Lower leg skin (tissue), 3 donors: ENCODE data around the gene RUNX2.

Experiments
- POLR2A ChIP-seq, 2 donors: fragments of 450-650 bp; IDR thresholded peaks; one replicate each; pipeline ENCODE4 v1.6.1; 2016 to 2017; ENCODE audit warnings: antibody characterized with exemption in 2 of 2, mild to moderate bottlenecking in 1 of 2, moderate library complexity in 1 of 2
- TF ChIP-seq, protein P1 (sequence below), 3 donors: fragments of 450-650 bp; IDR thresholded peaks; one replicate each; pipeline ENCODE4 v1.5.1; 2016; ENCODE audit warnings: antibody characterized with exemption in 3 of 3, mild to moderate bottlenecking in 3 of 3, moderate library complexity in 2 of 3

DNA sequence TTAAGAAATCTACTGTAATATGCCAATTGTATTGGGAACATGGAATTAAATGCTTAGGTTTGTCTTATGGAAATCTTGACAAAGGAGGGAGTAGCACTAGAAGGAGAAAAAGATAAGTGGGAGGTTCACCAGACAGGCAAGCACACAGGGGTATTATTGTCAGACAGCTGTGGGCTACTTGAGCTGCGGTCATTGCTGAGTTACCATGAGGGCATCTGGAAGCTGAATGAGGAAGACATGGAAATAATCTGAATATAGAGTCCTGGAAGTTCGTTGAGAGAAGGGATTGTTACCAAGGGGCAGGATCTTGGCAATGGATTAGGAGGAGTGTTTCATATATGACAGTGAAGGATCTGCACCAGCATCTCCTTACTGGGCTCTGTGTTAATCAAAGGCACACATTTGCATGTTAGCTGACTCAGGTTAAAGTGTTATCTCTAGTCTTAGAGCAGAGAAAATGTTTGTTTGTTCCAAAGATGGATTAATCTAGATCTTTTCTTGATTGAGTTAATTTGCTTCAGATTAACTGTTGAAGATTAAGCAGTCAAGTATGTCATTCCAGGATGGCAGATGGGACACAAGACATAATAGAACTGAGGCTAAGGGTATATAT is 102.6 kb downstream of the RUNX2 start:
- TF ChIP-seq, protein P1, sequence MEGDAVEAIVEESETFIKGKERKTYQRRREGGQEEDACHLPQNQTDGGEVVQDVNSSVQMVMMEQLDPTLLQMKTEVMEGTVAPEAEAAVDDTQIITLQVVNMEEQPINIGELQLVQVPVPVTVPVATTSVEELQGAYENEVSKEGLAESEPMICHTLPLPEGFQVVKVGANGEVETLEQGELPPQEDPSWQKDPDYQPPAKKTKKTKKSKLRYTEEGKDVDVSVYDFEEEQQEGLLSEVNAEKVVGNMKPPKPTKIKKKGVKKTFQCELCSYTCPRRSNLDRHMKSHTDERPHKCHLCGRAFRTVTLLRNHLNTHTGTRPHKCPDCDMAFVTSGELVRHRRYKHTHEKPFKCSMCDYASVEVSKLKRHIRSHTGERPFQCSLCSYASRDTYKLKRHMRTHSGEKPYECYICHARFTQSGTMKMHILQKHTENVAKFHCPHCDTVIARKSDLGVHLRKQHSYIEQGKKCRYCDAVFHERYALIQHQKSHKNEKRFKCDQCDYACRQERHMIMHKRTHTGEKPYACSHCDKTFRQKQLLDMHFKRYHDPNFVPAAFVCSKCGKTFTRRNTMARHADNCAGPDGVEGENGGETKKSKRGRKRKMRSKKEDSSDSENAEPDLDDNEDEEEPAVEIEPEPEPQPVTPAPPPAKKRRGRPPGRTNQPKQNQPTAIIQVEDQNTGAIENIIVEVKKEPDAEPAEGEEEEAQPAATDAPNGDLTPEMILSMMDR (IDR thresholded peaks at IDR 0.05), result no peak
- no peak for TF ChIP-seq POLR2A (IDR thresholded peaks at IDR 0.05)
